ENCODE data around the gene ASPDH. TPM values are rescaled to one million over a fixed set of nuclear protein-coding genes. Genes with fewer than 3 reads are reported as not detected.

Gene ASPDH
- total RNA-seq, 1 experiment from 2014 or later: not detected

DNA sequence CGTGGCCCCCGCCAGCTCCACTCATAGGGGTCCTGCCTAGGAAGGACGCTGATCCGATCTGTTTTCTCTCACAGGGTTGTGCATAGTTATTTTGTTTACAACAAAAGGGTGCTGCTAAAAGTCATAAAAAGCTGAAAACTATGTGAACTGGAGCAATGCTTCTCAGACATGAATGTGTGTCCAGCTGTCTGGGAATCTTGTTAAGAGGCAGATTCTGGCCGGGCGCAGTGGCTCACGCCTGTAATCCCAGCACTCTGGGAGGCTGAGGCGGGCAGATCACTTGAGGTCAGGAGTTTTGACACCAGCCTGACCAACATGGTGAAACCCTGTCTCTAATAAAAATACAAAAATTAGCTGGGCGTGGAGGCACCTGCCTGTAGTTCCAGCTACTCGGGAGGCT is 45.9 kb upstream of the ASPDH start (continued):
- TF ChIP-seq, protein P1, sequence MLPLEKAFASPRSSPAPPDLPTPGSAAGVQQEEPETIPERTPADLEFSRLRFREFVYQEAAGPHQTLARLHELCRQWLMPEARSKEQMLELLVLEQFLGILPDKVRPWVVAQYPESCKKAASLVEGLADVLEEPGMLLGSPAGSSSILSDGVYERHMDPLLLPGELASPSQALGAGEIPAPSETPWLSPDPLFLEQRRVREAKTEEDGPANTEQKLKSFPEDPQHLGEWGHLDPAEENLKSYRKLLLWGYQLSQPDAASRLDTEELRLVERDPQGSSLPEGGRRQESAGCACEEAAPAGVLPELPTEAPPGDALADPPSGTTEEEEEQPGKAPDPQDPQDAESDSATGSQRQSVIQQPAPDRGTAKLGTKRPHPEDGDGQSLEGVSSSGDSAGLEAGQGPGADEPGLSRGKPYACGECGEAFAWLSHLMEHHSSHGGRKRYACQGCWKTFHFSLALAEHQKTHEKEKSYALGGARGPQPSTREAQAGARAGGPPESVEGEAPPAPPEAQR (CRISPR knock-in tag; IDR thresholded peaks at IDR 0.05): no peak
- TF ChIP-seq ELF4 (CRISPR knock-in tag; IDR thresholded peaks at IDR 0.05; ENCODE audit: low read depth): no peak
- TF ChIP-seq, protein P2, sequence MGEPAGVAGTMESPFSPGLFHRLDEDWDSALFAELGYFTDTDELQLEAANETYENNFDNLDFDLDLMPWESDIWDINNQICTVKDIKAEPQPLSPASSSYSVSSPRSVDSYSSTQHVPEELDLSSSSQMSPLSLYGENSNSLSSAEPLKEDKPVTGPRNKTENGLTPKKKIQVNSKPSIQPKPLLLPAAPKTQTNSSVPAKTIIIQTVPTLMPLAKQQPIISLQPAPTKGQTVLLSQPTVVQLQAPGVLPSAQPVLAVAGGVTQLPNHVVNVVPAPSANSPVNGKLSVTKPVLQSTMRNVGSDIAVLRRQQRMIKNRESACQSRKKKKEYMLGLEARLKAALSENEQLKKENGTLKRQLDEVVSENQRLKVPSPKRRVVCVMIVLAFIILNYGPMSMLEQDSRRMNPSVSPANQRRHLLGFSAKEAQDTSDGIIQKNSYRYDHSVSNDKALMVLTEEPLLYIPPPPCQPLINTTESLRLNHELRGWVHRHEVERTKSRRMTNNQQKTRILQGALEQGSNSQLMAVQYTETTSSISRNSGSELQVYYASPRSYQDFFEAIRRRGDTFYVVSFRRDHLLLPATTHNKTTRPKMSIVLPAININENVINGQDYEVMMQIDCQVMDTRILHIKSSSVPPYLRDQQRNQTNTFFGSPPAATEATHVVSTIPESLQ (CRISPR knock-in tag; IDR thresholded peaks at IDR 0.05): no peak
- TF ChIP-seq ZNF423 (CRISPR knock-in tag; IDR thresholded peaks at IDR 0.05): no peak

GRCh38 chr19:50558449-50558848 is 44.7 kb upstream of the ASPDH start:
- Mint-ChIP-seq H3K4me1 (peaks cover 14% of the 10 kb centered on the region), H3K9me3 (no peaks in the 10 kb centered on the region), H3K36me3 (no peaks in the 10 kb centered on the region), H3K27me3 (ENCODE audit: low read depth) (peaks cover 59% of the 10 kb centered on the region), H3K4me3 (no peak overlapping the region), H3K27ac (no peak overlapping the region)
- TF ChIP-seq SMAD3 (CRISPR knock-in tag; IDR thresholded peaks at IDR 0.05; ENCODE audit: borderline replicate concordance): no peak
- TF ChIP-seq, protein P3, sequence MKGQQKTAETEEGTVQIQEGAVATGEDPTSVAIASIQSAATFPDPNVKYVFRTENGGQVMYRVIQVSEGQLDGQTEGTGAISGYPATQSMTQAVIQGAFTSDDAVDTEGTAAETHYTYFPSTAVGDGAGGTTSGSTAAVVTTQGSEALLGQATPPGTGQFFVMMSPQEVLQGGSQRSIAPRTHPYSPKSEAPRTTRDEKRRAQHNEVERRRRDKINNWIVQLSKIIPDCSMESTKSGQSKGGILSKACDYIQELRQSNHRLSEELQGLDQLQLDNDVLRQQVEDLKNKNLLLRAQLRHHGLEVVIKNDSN (CRISPR knock-in tag; IDR thresholded peaks at IDR 0.05): no peak
- TF ChIP-seq FOXK1 (CRISPR knock-in tag; IDR thresholded peaks at IDR 0.05): no peak
- no peak for TF ChIP-seq AFF4 (CRISPR knock-in tag; IDR thresholded peaks at IDR 0.05; ENCODE audit: borderline replicate concordance)
- TF ChIP-seq EMX1 (CRISPR knock-in tag; IDR thresholded peaks at IDR 0.05): no peak
- TF ChIP-seq GABPB1 (CRISPR knock-in tag; IDR thresholded peaks at IDR 0.05): no peak
- TF ChIP-seq ZNF671 (CRISPR knock-in tag; IDR thresholded peaks at IDR 0.05): no peak
- TF ChIP-seq MYBL2 (CRISPR knock-in tag; IDR thresholded peaks at IDR 0.05): no peak
- TF ChIP-seq, protein P4, sequence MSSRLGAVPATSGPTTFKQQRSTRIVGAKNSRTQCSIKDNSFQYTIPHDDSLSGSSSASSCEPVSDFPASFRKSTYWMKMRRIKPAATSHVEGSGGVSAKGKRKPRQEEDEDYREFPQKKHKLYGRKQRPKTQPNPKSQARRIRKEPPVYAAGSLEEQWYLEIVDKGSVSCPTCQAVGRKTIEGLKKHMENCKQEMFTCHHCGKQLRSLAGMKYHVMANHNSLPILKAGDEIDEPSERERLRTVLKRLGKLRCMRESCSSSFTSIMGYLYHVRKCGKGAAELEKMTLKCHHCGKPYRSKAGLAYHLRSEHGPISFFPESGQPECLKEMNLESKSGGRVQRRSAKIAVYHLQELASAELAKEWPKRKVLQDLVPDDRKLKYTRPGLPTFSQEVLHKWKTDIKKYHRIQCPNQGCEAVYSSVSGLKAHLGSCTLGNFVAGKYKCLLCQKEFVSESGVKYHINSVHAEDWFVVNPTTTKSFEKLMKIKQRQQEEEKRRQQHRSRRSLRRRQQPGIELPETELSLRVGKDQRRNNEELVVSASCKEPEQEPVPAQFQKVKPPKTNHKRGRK (CRISPR knock-in tag; IDR thresholded peaks at IDR 0.05; ENCODE audit: borderline replicate concordance): no peak
- ChIA-PET POLR2A (interaction anchor here (0.6 kb wide), 1 partner anchor 210 kb away, joined by 3 read pairs; no protein-coding TSS in a partner anchor), CTCF (interaction anchor here (0.9 to 6.7 kb wide), 2 partner anchors 19 to 34 kb away, joined by 3 to 200 read pairs; no protein-coding TSS in a partner anchor)
- DNase-seq (ENCODE audit: low spot score): no peak
- ATAC-seq: no peak

DNA sequence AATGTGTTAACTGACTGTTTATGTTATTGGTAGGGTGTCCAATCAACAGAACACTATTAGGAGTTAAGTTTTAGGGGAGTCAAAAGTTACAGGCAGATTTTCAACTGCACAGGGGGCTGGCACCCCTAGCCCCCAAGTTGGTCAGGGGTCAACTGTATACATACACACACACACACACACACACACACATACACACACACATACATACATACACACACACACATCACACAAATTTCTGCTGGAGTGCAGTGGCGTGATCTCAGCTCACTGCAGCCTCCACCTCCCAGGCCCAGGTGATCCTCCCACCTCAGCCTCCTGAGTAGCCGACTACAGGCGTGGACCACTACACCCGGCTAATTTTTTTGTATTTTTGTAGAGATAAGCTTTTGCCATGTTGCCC is 44.3 kb upstream of the ASPDH start:
- Mint-ChIP-seq H3K4me3 (no peak overlapping the region), H3K36me3 (no peaks in the 10 kb centered on the region), H3K9me3 (no peaks in the 10 kb centered on the region), H3K4me1 (peaks cover 13% of the 10 kb centered on the region), H3K27me3 (ENCODE audit: low read depth) (peaks cover 59% of the 10 kb centered on the region), H3K27ac (no peak overlapping the region)
- no peak for ATAC-seq
- DNase-seq (ENCODE audit: low spot score): no peak
- POLR2A ChIA-PET: interaction anchor here (0.6 kb wide), 1 partner anchor 210 kb away, joined by 3 read pairs; no protein-coding TSS in a partner anchor
- CTCF ChIA-PET: interaction anchor here (0.9 to 6.7 kb wide), 6 partner anchors 10 to 164 kb away, joined by 3 to 200 read pairs (median 22); partner anchors contain the start of gene CLEC11A
- TF ChIP-seq E2F1 (CRISPR knock-in tag; IDR thresholded peaks at IDR 0.05) (no peak), ZBTB21 (CRISPR knock-in tag; IDR thresholded peaks at IDR 0.05; ENCODE audit: borderline replicate concordance) (no peak), FOXP1 (CRISPR knock-in tag; IDR thresholded peaks at IDR 0.05; ENCODE audit: borderline replicate concordance) (no peak)
- TF ChIP-seq, protein P1 (CRISPR knock-in tag; IDR thresholded peaks at IDR 0.05): no peak
- TF ChIP-seq, protein P4 (CRISPR knock-in tag; IDR thresholded peaks at IDR 0.05; ENCODE audit: borderline replicate concordance): no peak

Data from WTC11 (cell line).